ENCODE measurements around the gene GALNT18.

DNA sequence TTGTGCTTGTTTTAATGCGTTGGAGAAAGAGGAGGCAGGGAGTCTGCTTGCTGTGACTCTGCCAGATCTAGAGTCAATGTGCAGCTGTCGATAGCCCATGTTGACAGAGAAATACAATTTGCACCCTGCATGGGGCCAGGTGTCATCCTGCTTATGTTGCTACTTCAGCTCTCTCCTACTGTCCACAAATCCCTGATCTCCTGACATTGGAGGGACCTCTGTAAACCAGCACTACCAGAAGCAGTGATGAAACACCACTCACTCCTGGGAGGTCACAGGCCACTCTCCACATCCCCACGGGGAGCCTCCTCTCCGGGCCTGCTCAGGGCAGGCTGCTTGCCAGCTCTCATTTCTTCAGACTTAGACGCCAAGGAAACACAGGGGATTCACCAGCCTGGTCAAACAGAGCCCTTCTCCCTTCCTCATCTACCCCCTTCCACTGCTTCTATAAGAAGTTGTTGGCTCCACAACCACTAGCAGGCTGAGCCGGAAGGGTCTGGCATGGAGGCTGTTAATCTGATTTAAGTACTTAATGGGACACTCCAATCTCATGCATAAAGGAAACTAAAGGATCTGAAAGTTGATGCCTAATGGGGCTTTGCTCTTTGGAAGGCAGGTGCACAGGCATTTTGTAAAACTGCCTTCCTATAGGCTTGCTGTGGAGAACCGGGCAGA, 238.8 kb downstream of the GALNT18 start:
- no peak for TF ChIP-seq CTCF (IDR thresholded peaks at IDR 0.05)
- TF ChIP-seq POLR2A (IDR thresholded peaks at IDR 0.05), result no peak

Data from ovary (tissue), 3 donors.